HepG2 (cell line): ENCODE results near the gene LAG3. TPM values are rescaled to one million over a fixed set of nuclear protein-coding genes. Genes with fewer than 3 reads are reported as not detected.

ENCODE experiments used
- CEBPB ChIP-seq: IDR thresholded peaks from 2 replicates; pipeline ENCODE4 v1.6.1; 2011; ENCODE audit warnings: low read depth, low read length, improper control_type of control experiment, borderline replicate concordance
- FOXK2 ChIP-seq: fragments of 450-650 bp; IDR thresholded peaks from 2 replicates; pipeline ENCODE4 v1.6.1; 2016
- GTF2F1 ChIP-seq: fragments of 150-350 bp; IDR thresholded peaks from 2 replicates; pipeline ENCODE4 v1.6.1; 2014; ENCODE audit warnings: low read length
- GZF1 ChIP-seq: sonication (generic); formaldehyde crosslinking; IDR thresholded peaks from 2 replicates; pipeline ENCODE4 v1.5.1; 2020; ENCODE audit warnings: mild to moderate bottlenecking, missing genetic modification reagents
- SP4 ChIP-seq: sonication (generic); formaldehyde crosslinking; IDR thresholded peaks from 2 replicates; pipeline ENCODE4 v1.8.1; 2023; ENCODE audit warnings: mild to moderate bottlenecking, missing genetic modification reagents
- TFE3 ChIP-seq: IDR thresholded peaks from 2 replicates; pipeline ENCODE4 v1.6.1; 2016
- ZBTB3 ChIP-seq: sonication (generic); formaldehyde crosslinking; IDR thresholded peaks from 2 replicates; pipeline ENCODE4 v1.4.0; 2020; ENCODE audit warnings: low read depth, mild to moderate bottlenecking, moderate library complexity, missing genetic modification reagents, borderline replicate concordance
- ZFP1 ChIP-seq: IDR thresholded peaks from 2 replicates; pipeline ENCODE4 v1.6.1; 2016
- ZNF329 ChIP-seq: sonication (generic); formaldehyde crosslinking; IDR thresholded peaks from 2 replicates; pipeline ENCODE4 v1.9.0; 2021; ENCODE audit warnings: low read depth, mild to moderate bottlenecking, missing genetic modification reagents
- ZNF503 ChIP-seq: sonication (generic); formaldehyde crosslinking; IDR thresholded peaks from 2 replicates; pipeline ENCODE4 v1.4.0; 2020; ENCODE audit warnings: missing genetic modification reagents
- ZNF550 ChIP-seq: sonication (generic); formaldehyde crosslinking; IDR thresholded peaks from 2 replicates; pipeline ENCODE4 v1.4.0; 2020; ENCODE audit warnings: mild to moderate bottlenecking, missing genetic modification reagents, borderline replicate concordance
- ZNF556 ChIP-seq: sonication (generic); formaldehyde crosslinking; IDR thresholded peaks from 2 replicates; pipeline ENCODE4 v1.4.0; 2020; ENCODE audit warnings: mild to moderate bottlenecking, missing genetic modification reagents, borderline replicate concordance
- ZNF83 ChIP-seq: sonication (generic); formaldehyde crosslinking; IDR thresholded peaks from 2 replicates; pipeline ENCODE4 v1.4.0; 2020; ENCODE audit warnings: missing genetic modification reagents, mild to moderate bottlenecking, borderline replicate concordance
- polyA plus RNA-seq, 8 experiments: library from polyadenylated mRNA; depleted of rRNA in 3 of 8; stranded (reverse) in 7 of 8; unstranded in 1 of 8; fragments of >200 nt; fragmentation: Illumina TruSeq in 4 of 8; extraction: Trizol in 4 of 8; gene quantifications; 2 replicates each; pipeline versions ENCODE4 v1.2.1 to v1.2.3, GENCODE V29; 2011 to 2016; ENCODE audit warnings: low read depth in 4 of 8, missing spikeins in 1 of 8, mixed read lengths in 1 of 8; ENCODE audit not compliant: insufficient read depth in 1 of 8
- total RNA-seq, 5 experiments: library from RNA; depleted of rRNA; stranded (reverse); fragments of >200 nt; fragmentation: Illumina TruSeq; extraction: Trizol; gene quantifications; 2 replicates each; pipeline ENCODE4 v1.2.3, GENCODE V29; 2016; ENCODE audit warnings: low read depth in 1 of 5
- TF ChIP-seq, protein P1 (sequence below): sonication (generic); formaldehyde crosslinking; IDR thresholded peaks from 2 replicates; pipeline ENCODE4 v1.8.1; 2023; ENCODE audit warnings: mild to moderate bottlenecking, moderate library complexity, missing genetic modification reagents
- TF ChIP-seq, protein P2 (sequence below), 2 experiments: sonication (generic) in 1 of 2; formaldehyde crosslinking in 1 of 2; IDR thresholded peaks; 2 replicates each; pipeline versions ENCODE4 v1.5.1 to v1.6.1; 2011 to 2020; ENCODE audit warnings: borderline replicate concordance in 1 of 2, low read depth in 1 of 2, low read length in 1 of 2, mild to moderate bottlenecking in 1 of 2, missing genetic modification reagents in 1 of 2, moderate library complexity in 1 of 2
- TF ChIP-seq, protein P3 (sequence below): IDR thresholded peaks from 2 replicates; pipeline ENCODE4 v1.4.0; 2020; ENCODE audit warnings: mild to moderate bottlenecking, missing genetic modification reagents

The LAG3 gene
- total and polyA plus RNA-seq, 2 of the 13 experiments (the other 11 are each of a cell fraction or from before 2014, with no cell fraction given) = 0.11 to 0.26 TPM

GRCh38 chr12:6723607-6724408 lies 48.5 kb upstream of the LAG3 start, which contains the start of gene COPS7A (continued):
- TF ChIP-seq ZNF503 (CRISPR knock-in tag) (peak; percentile 43; the same call in 1 of the 2 replicates), GTF2F1 (0 out of 2 replicates have a peak, but pooled peaks have one; percentile 19), FOXK2 (peak; percentile 30; the same call in 1 of the 2 replicates), CEBPB (no peak), ZNF329 (CRISPR knock-in tag) (0 out of 2 replicates have a peak, but pooled peaks have one; percentile 71), TFE3 (CRISPR knock-in tag) (peak; percentile 94), SP4 (CRISPR knock-in tag) (peak; percentile 81), ZBTB3 (CRISPR knock-in tag) (no peak), ZNF83 (CRISPR knock-in tag) (peak; percentile 77; the same call in 1 of the 2 replicates), GZF1 (CRISPR knock-in tag) (no peak), ZNF556 (CRISPR knock-in tag) (peak; percentile 83; the same call in 1 of the 2 replicates), ZFP1 (CRISPR knock-in tag) (peak; percentile 43; the same call in 1 of the 2 replicates), ZNF550 (CRISPR knock-in tag) (no peak)
- TF ChIP-seq, protein P1, sequence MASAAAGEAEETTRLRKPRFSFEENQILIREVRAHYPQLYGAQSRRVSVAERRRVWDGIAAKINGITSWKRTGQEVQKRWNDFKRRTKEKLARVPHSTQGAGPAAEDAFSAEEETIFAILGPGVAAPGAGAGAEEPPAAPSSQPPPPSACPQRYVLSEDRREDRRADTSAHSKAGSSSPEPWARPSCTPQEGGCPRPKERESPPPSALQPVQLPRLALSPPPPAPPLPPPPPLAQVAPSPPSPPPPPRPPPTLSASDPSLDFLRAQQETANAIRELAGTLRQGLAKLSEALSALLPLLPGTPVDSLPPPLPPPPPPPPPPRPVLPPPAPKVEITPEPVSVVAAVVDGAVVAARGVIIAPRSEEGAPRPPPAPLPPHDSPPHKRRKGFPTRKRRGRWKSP = peak; percentile 91; the same call in 1 of the 2 replicates
- TF ChIP-seq, protein P2, sequence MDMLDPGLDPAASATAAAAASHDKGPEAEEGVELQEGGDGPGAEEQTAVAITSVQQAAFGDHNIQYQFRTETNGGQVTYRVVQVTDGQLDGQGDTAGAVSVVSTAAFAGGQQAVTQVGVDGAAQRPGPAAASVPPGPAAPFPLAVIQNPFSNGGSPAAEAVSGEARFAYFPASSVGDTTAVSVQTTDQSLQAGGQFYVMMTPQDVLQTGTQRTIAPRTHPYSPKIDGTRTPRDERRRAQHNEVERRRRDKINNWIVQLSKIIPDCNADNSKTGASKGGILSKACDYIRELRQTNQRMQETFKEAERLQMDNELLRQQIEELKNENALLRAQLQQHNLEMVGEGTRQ (IDR thresholded peaks at IDR 0.05; ENCODE audit: low read depth, low read length) = peak; percentile 95
- TF ChIP-seq, protein P2 (CRISPR knock-in tag; IDR thresholded peaks at IDR 0.05; ENCODE audit: borderline replicate concordance) = peak; percentile 89
- TF ChIP-seq, protein P3, sequence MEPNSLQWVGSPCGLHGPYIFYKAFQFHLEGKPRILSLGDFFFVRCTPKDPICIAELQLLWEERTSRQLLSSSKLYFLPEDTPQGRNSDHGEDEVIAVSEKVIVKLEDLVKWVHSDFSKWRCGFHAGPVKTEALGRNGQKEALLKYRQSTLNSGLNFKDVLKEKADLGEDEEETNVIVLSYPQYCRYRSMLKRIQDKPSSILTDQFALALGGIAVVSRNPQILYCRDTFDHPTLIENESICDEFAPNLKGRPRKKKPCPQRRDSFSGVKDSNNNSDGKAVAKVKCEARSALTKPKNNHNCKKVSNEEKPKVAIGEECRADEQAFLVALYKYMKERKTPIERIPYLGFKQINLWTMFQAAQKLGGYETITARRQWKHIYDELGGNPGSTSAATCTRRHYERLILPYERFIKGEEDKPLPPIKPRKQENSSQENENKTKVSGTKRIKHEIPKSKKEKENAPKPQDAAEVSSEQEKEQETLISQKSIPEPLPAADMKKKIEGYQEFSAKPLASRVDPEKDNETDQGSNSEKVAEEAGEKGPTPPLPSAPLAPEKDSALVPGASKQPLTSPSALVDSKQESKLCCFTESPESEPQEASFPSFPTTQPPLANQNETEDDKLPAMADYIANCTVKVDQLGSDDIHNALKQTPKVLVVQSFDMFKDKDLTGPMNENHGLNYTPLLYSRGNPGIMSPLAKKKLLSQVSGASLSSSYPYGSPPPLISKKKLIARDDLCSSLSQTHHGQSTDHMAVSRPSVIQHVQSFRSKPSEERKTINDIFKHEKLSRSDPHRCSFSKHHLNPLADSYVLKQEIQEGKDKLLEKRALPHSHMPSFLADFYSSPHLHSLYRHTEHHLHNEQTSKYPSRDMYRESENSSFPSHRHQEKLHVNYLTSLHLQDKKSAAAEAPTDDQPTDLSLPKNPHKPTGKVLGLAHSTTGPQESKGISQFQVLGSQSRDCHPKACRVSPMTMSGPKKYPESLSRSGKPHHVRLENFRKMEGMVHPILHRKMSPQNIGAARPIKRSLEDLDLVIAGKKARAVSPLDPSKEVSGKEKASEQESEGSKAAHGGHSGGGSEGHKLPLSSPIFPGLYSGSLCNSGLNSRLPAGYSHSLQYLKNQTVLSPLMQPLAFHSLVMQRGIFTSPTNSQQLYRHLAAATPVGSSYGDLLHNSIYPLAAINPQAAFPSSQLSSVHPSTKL (CRISPR knock-in tag) = peak; percentile 64
